ENCODE measurements around the gene ANKRD52.

GRCh38 chr12:56261503-56262232 is 3.5 kb upstream of the ANKRD52 start:
- TF ChIP-seq CTCF (IDR thresholded peaks at IDR 0.05): no peak
- TF ChIP-seq POLR2AphosphoS5 (IDR thresholded peaks at IDR 0.05; ENCODE audit: low read depth, low read length): no peak
- no peak for TF ChIP-seq TCF7L2 (IDR thresholded peaks at IDR 0.05; ENCODE audit: low read depth, low read length)
- TF ChIP-seq REST (IDR thresholded peaks at IDR 0.05; ENCODE audit: insufficient read depth in 1 of 2, low read depth in 2 of 2, low read length in 1 of 2): no peak
